B cell (primary cell): Measurements from ENCODE around the gene PIK3AP1. TPM values are rescaled to one million over a fixed set of nuclear protein-coding genes. Genes with fewer than 3 reads are reported as not detected.

Experiments
- ATAC-seq: fragments of 200-7000 bp; cut with Tn5 transposase; one replicate; pipeline ENCODE4 v1.10.0; 2021; ENCODE audit warnings: low read depth, mild to moderate bottlenecking, moderate number of reproducible peaks, moderate library complexity
- CTCF ChIA-PET: fragments of 350-600 bp; sonication (Branson Sonifier 250); formaldehyde crosslinking; loops from one replicate; lab custom pipeline; 2021; ENCODE audit warnings: antibody characterized with exemption, inconsistent platforms; lab: Charles Lee
- POLR2A ChIA-PET: fragments of 350-600 bp; sonication (Branson Sonifier 250); formaldehyde crosslinking; loops from one replicate; lab custom pipeline; 2021; ENCODE audit warnings: antibody characterized with exemption; lab: Charles Lee
- DNase-seq: peaks from one replicate; pipeline ENCODE4 v3.0.0; 2013
- H2AFZ ChIP-seq: 2 replicates; pipeline ENCODE4 v1.6.1; 2012; ENCODE audit warnings: mild to moderate bottlenecking, low read depth, low read length; ENCODE audit not compliant: insufficient read depth, poor library complexity, severe bottlenecking
- H3K27ac ChIP-seq, 2 donors: 1 replicate in 1 of 2; 2 replicates in 1 of 2; pipeline ENCODE4 v1.5.1; 2012 to 2013; ENCODE audit warnings: low read length in 2 of 2, mild to moderate bottlenecking in 2 of 2, moderate library complexity in 1 of 2
- H3K27me3 ChIP-seq, 4 experiments: fragments of 200-600 bp in 1 of 4; sonication (generic) in 1 of 4; replicated peaks in 1 of 4; 1 replicate in 2 of 4; 2 replicates in 2 of 4; pipeline versions ENCODE4 v1.6.1 to v1.7.0; 2013 to 2016; ENCODE audit warnings: low read length in 3 of 4, mild to moderate bottlenecking in 2 of 4, mixed read lengths in 1 of 4, moderate library complexity in 1 of 4; ENCODE audit not compliant: insufficient read depth in 4 of 4, control insufficient read depth in 3 of 4; ENCODE audit errors: control extremely low read depth in 1 of 4
- H3K36me3 ChIP-seq, 2 experiments: replicated peaks in 1 of 2; 1 replicate in 1 of 2; 2 replicates in 1 of 2; pipeline versions ENCODE4 v1.6.1 to v1.7.1; 2013; ENCODE audit warnings: low read length in 1 of 2; ENCODE audit not compliant: insufficient read depth in 2 of 2, control insufficient read depth in 1 of 2; ENCODE audit errors: control extremely low read depth in 1 of 2, extremely low read depth in 1 of 2
- H3K4me1 ChIP-seq, 2 donors: fragments of 200-600 bp in 1 of 2; sonication (generic) in 1 of 2; 1 replicate in 1 of 2; 2 replicates in 1 of 2; pipeline versions ENCODE4 v1.5.1 to v1.6.1; 2013 to 2017; ENCODE audit warnings: low read length in 2 of 2; ENCODE audit not compliant: control insufficient read depth in 2 of 2, insufficient read depth in 2 of 2
- H3K4me2 ChIP-seq: replicated peaks from 2 replicates; pipeline ENCODE3; 2012; ENCODE audit warnings: mild to moderate bottlenecking, low read depth, low read length; ENCODE audit not compliant: poor library complexity, severe bottlenecking
- H3K4me3 ChIP-seq, 5 experiments: fragments of 200-600 bp in 1 of 5; sonication (generic) in 1 of 5; 1 replicate in 3 of 5; 2 replicates in 2 of 5; pipeline versions ENCODE4 v1.5.1 to v1.7.0; 2011 to 2016; ENCODE audit warnings: low read length in 4 of 5, mild to moderate bottlenecking in 4 of 5, low read depth in 2 of 5, control low read depth in 1 of 5, moderate library complexity in 1 of 5; ENCODE audit not compliant: insufficient read depth in 1 of 5; ENCODE audit errors: control extremely low read depth in 1 of 5, extremely low read depth in 1 of 5
- H3K79me2 ChIP-seq: fragments of 200-600 bp; sonication (generic); one replicate; pipeline ENCODE4 v1.6.0; 2016; ENCODE audit warnings: low read length; ENCODE audit not compliant: control insufficient read depth, insufficient read depth
- H3K9ac ChIP-seq: fragments of 200-600 bp; sonication (generic); 2 replicates; pipeline ENCODE4 v1.6.1; 2017; ENCODE audit warnings: mild to moderate bottlenecking, low read length, moderate library complexity
- H3K9me3 ChIP-seq, 3 donors: one replicate each; pipeline versions ENCODE4 v1.6.1 to v1.7.1; 2013; ENCODE audit warnings: low read length in 2 of 3; ENCODE audit not compliant: control insufficient read depth in 2 of 3, insufficient read depth in 1 of 3; ENCODE audit errors: control extremely low read depth in 1 of 3
- H4K20me1 ChIP-seq: 2 replicates; pipeline ENCODE4 v1.6.0; 2012; ENCODE audit warnings: mild to moderate bottlenecking, low read length; ENCODE audit not compliant: insufficient read depth, control insufficient read depth, poor library complexity, severe bottlenecking
- H3K27ac Mint-ChIP-seq: one replicate; pipeline ENCODE4 v1.8.0; 2021; ENCODE audit warnings: mixed read lengths
- H3K27me3 Mint-ChIP-seq: one replicate; pipeline ENCODE4 v1.8.0; 2021; ENCODE audit warnings: mixed read lengths
- H3K4me1 Mint-ChIP-seq: one replicate; pipeline ENCODE4 v1.8.0; 2021; ENCODE audit warnings: mixed read lengths
- H3K4me3 Mint-ChIP-seq: one replicate; pipeline ENCODE4 v1.8.0; 2021; ENCODE audit warnings: mixed read lengths
- H3K9me3 Mint-ChIP-seq: one replicate; pipeline ENCODE4 v1.8.0; 2022; ENCODE audit warnings: mixed read lengths; ENCODE audit not compliant: insufficient read depth
- EZH2 ChIP-seq: IDR thresholded peaks from 2 replicates; pipeline ENCODE4 v1.6.1; 2012; ENCODE audit warnings: borderline replicate concordance, low read depth, mild to moderate bottlenecking, moderate library complexity, low read length; ENCODE audit not compliant: insufficient read depth, poor library complexity, severe bottlenecking
- WGBS: methylation state at CpG from one replicate; pipeline ENCODE4 v1.1.5; 2013; ENCODE audit warnings: missing lambda C conversion rate; ENCODE audit not compliant: insufficient coverage; 5-methylcytosine and 5-hydroxymethylcytosine counted together
- intact Hi-C: fragments of 100-400 bp; cut with micrococcal nuclease; formaldehyde crosslinking; loops from one replicate; pipeline ENCODE4 v1.10.0; 2022
- polyA plus RNA-seq: library from polyadenylated mRNA; depleted of rRNA; stranded (reverse); fragments of >200 nt; gene quantifications from 2 replicates; pipeline ENCODE4 v1.2.3, GENCODE V29; 2012
- total RNA-seq, 2 donors: library from RNA; stranded (reverse); fragments of 120-200 nt in 1 of 2; gene quantifications; 1 replicate in 1 of 2; 2 replicates in 1 of 2; pipeline versions ENCODE4 v1.2.3 to v1.2.4, GENCODE V29; 2013 to 2022
- TF ChIP-seq, protein P1 (sequence below): fragments of 200-600 bp; IDR thresholded peaks from one replicate; pipeline ENCODE4 v1.8.0; 2022; ENCODE audit warnings: antibody characterized with exemption, mild to moderate bottlenecking

PIK3AP1 gene
- total and polyA plus RNA-seq, 2 donors (not counting 1 experiment from before 2014, with no cell fraction given) = 125 to 130 TPM

GRCh38 chr10:96609510-96609909 lies 110.8 kb downstream of the PIK3AP1 start:
- TF ChIP-seq, protein P1, sequence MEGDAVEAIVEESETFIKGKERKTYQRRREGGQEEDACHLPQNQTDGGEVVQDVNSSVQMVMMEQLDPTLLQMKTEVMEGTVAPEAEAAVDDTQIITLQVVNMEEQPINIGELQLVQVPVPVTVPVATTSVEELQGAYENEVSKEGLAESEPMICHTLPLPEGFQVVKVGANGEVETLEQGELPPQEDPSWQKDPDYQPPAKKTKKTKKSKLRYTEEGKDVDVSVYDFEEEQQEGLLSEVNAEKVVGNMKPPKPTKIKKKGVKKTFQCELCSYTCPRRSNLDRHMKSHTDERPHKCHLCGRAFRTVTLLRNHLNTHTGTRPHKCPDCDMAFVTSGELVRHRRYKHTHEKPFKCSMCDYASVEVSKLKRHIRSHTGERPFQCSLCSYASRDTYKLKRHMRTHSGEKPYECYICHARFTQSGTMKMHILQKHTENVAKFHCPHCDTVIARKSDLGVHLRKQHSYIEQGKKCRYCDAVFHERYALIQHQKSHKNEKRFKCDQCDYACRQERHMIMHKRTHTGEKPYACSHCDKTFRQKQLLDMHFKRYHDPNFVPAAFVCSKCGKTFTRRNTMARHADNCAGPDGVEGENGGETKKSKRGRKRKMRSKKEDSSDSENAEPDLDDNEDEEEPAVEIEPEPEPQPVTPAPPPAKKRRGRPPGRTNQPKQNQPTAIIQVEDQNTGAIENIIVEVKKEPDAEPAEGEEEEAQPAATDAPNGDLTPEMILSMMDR = no peak
- TF ChIP-seq EZH2 = no peak
- Histone ChIP-seq H3K4me1 (no peaks in the 10 kb centered on the region), H4K20me1 (peaks cover 80% of the 10 kb centered on the region), H3K27ac (no peak overlapping the region), H3K79me2 (peaks cover 35% of the 10 kb centered on the region), H3K27me3 (no peaks in the 10 kb centered on the region), H3K4me2 (no peak overlapping the region), H3K4me3 (no peak overlapping the region), H3K9me3 (no peaks in the 10 kb centered on the region), H2AFZ (no peak overlapping the region), H3K36me3 (peaks cover 9 to 92% of the 10 kb centered on the region in 2 experiments), H3K9ac (no peak overlapping the region)
- Mint-ChIP-seq H3K27me3 (no peaks in the 10 kb centered on the region), H3K27ac (no peak overlapping the region), H3K4me1 (no peaks in the 10 kb centered on the region), H3K9me3 (no peaks in the 10 kb centered on the region), H3K4me3 (no peak overlapping the region)
- ChIA-PET POLR2A (no interaction called here), CTCF (no interaction called here)
- DNase-seq (no peak), ATAC-seq (no peak)
- 100% methylated on average over 3 of the region's 7 CpGs for WGBS
- intact Hi-C loops = no loop called here

GRCh38 chr10:96608805-96609204 lies 111.5 kb downstream of the PIK3AP1 start:
- Histone ChIP-seq H3K4me3 (no peak overlapping the region), H3K79me2 (peaks cover 28% of the 10 kb centered on the region), H3K36me3 (peaks cover 8 to 92% of the 10 kb centered on the region in 2 experiments), H3K9me3 (no peaks in the 10 kb centered on the region), H2AFZ (no peak overlapping the region), H3K27ac (no peak overlapping the region), H3K9ac (no peak overlapping the region), H3K4me1 (no peaks in the 10 kb centered on the region), H4K20me1 (peaks cover 75% of the 10 kb centered on the region), H3K4me2 (no peak overlapping the region), H3K27me3 (no peaks in the 10 kb centered on the region)
- Mint-ChIP-seq H3K4me3 (no peak overlapping the region), H3K27me3 (no peaks in the 10 kb centered on the region), H3K9me3 (no peaks in the 10 kb centered on the region), H3K4me1 (no peaks in the 10 kb centered on the region), H3K27ac (no peak overlapping the region)
- DNase-seq = no peak
- intact Hi-C loops = no loop called here
- POLR2A ChIA-PET = no interaction called here
- TF ChIP-seq, protein P1 = no peak
- TF ChIP-seq EZH2 = no peak
- whole genome bisulfite sequencing = 100% methylated on average over 3 of the region's 5 CpGs
- CTCF ChIA-PET = no interaction called here
- ATAC-seq = no peak
